ENCODE measurements around the gene KIF1B. TPM values are rescaled to one million over a fixed set of nuclear protein-coding genes. Genes with fewer than 3 reads are reported as not detected.
A peak's percentile ranks its signal among the peaks of the same experiment; 100 is the strongest.

KIF1B gene
- total and polyA plus RNA-seq, 2 experiments from 2014 or later = 21.5 to 68.4 TPM

DNA sequence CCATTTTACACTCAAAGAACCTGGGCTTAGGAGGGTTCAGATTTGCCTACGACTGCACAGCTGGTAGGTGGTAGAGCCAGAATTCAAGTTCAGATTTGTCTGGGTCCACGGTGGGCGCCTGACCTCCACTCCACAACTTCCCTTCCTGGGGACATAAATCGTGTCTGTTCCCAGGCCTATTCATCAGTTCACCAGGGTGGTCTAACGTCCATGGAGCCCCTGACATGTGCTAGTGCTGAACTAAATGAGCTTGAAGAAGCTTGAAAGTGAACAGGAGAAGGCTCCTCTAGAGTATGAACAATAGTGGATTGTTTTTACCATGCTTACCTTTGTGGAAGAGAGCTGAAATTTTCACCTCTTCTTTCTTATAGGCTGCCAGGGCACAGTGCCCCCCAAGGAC, 32.5 kb upstream of the KIF1B start:
- 0 out of 2 replicates have a peak overlapping the region, but pooled peaks have one; percentile 17 for H3K4me2 ChIP-seq
- H3K4me1 Mint-ChIP-seq = peaks cover 14% of the 10 kb centered on the region
- no peaks in the 10 kb centered on the region for H4K20me1 ChIP-seq (replicated peaks; ENCODE audit: insufficient read depth)
- H3K9me3 Mint-ChIP-seq = peaks cover 3% of the 10 kb centered on the region; the same call in 2 of the 3 replicates
- H3K36me3 Mint-ChIP-seq (ENCODE audit: low read depth) = peaks cover 54% of the 10 kb centered on the region
- DNase-seq (ENCODE audit: low spot score) (no peak), ATAC-seq (no peak)
- TF ChIP-seq CREB1 (CRISPR knock-in tag; IDR thresholded peaks at IDR 0.05; ENCODE audit: low read depth) = no peak
- TF ChIP-seq JUNB (IDR thresholded peaks at IDR 0.05; ENCODE audit: unreplicated experiment) = no peak
- no peak for TF ChIP-seq POLR2AphosphoS5 (IDR thresholded peaks at IDR 0.05; ENCODE audit: low read depth)
- TF ChIP-seq EZH2 (IDR thresholded peaks at IDR 0.05; ENCODE audit: low read depth, unreplicated experiment) = no peak
- TF ChIP-seq STAT1 (IDR thresholded peaks at IDR 0.05; ENCODE audit: unreplicated experiment) = no peak
- TF ChIP-seq, protein P1, sequence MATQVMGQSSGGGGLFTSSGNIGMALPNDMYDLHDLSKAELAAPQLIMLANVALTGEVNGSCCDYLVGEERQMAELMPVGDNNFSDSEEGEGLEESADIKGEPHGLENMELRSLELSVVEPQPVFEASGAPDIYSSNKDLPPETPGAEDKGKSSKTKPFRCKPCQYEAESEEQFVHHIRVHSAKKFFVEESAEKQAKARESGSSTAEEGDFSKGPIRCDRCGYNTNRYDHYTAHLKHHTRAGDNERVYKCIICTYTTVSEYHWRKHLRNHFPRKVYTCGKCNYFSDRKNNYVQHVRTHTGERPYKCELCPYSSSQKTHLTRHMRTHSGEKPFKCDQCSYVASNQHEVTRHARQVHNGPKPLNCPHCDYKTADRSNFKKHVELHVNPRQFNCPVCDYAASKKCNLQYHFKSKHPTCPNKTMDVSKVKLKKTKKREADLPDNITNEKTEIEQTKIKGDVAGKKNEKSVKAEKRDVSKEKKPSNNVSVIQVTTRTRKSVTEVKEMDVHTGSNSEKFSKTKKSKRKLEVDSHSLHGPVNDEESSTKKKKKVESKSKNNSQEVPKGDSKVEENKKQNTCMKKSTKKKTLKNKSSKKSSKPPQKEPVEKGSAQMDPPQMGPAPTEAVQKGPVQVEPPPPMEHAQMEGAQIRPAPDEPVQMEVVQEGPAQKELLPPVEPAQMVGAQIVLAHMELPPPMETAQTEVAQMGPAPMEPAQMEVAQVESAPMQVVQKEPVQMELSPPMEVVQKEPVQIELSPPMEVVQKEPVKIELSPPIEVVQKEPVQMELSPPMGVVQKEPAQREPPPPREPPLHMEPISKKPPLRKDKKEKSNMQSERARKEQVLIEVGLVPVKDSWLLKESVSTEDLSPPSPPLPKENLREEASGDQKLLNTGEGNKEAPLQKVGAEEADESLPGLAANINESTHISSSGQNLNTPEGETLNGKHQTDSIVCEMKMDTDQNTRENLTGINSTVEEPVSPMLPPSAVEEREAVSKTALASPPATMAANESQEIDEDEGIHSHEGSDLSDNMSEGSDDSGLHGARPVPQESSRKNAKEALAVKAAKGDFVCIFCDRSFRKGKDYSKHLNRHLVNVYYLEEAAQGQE (IDR thresholded peaks at IDR 0.05; ENCODE audit: unreplicated experiment) = no peak
- TF ChIP-seq, protein P2, sequence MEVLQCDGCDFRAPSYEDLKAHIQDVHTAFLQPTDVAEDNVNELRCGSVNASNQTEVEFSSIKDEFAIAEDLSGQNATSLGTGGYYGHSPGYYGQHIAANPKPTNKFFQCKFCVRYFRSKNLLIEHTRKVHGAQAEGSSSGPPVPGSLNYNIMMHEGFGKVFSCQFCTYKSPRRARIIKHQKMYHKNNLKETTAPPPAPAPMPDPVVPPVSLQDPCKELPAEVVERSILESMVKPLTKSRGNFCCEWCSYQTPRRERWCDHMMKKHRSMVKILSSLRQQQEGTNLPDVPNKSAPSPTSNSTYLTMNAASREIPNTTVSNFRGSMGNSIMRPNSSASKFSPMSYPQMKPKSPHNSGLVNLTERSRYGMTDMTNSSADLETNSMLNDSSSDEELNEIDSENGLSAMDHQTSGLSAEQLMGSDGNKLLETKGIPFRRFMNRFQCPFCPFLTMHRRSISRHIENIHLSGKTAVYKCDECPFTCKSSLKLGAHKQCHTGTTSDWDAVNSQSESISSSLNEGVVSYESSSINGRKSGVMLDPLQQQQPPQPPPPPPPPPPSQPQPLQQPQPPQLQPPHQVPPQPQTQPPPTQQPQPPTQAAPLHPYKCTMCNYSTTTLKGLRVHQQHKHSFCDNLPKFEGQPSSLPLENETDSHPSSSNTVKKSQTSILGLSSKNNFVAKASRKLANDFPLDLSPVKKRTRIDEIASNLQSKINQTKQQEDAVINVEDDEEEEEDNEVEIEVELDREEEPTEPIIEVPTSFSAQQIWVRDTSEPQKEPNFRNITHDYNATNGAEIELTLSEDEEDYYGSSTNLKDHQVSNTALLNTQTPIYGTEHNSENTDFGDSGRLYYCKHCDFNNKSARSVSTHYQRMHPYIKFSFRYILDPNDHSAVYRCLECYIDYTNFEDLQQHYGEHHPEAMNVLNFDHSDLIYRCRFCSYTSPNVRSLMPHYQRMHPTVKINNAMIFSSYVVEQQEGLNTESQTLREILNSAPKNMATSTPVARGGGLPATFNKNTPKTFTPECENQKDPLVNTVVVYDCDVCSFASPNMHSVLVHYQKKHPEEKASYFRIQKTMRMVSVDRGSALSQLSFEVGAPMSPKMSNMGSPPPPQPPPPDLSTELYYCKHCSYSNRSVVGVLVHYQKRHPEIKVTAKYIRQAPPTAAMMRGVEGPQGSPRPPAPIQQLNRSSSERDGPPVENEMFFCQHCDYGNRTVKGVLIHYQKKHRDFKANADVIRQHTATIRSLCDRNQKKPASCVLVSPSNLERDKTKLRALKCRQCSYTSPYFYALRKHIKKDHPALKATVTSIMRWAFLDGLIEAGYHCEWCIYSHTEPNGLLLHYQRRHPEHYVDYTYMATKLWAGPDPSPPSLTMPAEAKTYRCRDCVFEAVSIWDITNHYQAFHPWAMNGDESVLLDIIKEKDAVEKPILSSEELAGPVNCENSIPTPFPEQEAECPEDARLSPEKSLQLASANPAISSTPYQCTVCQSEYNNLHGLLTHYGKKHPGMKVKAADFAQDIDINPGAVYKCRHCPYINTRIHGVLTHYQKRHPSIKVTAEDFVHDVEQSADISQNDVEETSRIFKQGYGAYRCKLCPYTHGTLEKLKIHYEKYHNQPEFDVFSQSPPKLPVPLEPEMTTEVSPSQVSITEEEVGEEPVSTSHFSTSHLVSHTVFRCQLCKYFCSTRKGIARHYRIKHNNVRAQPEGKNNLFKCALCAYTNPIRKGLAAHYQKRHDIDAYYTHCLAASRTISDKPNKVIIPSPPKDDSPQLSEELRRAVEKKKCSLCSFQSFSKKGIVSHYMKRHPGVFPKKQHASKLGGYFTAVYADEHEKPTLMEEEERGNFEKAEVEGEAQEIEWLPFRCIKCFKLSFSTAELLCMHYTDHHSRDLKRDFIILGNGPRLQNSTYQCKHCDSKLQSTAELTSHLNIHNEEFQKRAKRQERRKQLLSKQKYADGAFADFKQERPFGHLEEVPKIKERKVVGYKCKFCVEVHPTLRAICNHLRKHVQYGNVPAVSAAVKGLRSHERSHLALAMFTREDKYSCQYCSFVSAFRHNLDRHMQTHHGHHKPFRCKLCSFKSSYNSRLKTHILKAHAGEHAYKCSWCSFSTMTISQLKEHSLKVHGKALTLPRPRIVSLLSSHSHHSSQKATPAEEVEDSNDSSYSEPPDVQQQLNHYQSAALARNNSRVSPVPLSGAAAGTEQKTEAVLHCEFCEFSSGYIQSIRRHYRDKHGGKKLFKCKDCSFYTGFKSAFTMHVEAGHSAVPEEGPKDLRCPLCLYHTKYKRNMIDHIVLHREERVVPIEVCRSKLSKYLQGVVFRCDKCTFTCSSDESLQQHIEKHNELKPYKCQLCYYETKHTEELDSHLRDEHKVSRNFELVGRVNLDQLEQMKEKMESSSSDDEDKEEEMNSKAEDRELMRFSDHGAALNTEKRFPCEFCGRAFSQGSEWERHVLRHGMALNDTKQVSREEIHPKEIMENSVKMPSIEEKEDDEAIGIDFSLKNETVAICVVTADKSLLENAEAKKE (CRISPR knock-in tag; IDR thresholded peaks at IDR 0.05) = no peak
- TF ChIP-seq ZNF331 (CRISPR knock-in tag; IDR thresholded peaks at IDR 0.05; ENCODE audit: low read depth) = no peak
- TF ChIP-seq, protein P3, sequence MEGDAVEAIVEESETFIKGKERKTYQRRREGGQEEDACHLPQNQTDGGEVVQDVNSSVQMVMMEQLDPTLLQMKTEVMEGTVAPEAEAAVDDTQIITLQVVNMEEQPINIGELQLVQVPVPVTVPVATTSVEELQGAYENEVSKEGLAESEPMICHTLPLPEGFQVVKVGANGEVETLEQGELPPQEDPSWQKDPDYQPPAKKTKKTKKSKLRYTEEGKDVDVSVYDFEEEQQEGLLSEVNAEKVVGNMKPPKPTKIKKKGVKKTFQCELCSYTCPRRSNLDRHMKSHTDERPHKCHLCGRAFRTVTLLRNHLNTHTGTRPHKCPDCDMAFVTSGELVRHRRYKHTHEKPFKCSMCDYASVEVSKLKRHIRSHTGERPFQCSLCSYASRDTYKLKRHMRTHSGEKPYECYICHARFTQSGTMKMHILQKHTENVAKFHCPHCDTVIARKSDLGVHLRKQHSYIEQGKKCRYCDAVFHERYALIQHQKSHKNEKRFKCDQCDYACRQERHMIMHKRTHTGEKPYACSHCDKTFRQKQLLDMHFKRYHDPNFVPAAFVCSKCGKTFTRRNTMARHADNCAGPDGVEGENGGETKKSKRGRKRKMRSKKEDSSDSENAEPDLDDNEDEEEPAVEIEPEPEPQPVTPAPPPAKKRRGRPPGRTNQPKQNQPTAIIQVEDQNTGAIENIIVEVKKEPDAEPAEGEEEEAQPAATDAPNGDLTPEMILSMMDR (conservative IDR thresholded peaks at IDR 0.05; ENCODE audit: low read depth in 2 of 2) = no peak
- no peak for TF ChIP-seq EZH2phosphoT487 (IDR thresholded peaks at IDR 0.05; ENCODE audit: unreplicated experiment)
- no peak for TF ChIP-seq ZNF114 (CRISPR knock-in tag; IDR thresholded peaks at IDR 0.05)
- TF ChIP-seq NANOG (IDR thresholded peaks at IDR 0.05; ENCODE audit: borderline replicate concordance) = no peak
- TF ChIP-seq, protein P4, sequence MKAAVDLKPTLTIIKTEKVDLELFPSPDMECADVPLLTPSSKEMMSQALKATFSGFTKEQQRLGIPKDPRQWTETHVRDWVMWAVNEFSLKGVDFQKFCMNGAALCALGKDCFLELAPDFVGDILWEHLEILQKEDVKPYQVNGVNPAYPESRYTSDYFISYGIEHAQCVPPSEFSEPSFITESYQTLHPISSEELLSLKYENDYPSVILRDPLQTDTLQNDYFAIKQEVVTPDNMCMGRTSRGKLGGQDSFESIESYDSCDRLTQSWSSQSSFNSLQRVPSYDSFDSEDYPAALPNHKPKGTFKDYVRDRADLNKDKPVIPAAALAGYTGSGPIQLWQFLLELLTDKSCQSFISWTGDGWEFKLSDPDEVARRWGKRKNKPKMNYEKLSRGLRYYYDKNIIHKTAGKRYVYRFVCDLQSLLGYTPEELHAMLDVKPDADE (IDR thresholded peaks at IDR 0.05) = no peak
- H3K4me3 Mint-ChIP-seq = no peak overlapping the region
- H3F3A ChIP-seq (replicated peaks; ENCODE audit: low read depth) = 0 out of 2 replicates have a peak, but pooled peaks cover 9% of the 10 kb centered on the region
- H3K27ac ChIP-seq (ENCODE audit: low read depth) = peak overlapping the region; percentile 79; the same call in 1 of the 2 replicates
- no peaks in the 10 kb centered on the region for H3K9me2 ChIP-seq (ENCODE audit: insufficient read depth)
- H3K36me3 ChIP-seq (ENCODE audit: insufficient read depth) = 0 out of 2 replicates have a peak, but pooled peaks cover 10% of the 10 kb centered on the region
- H3K4me1 ChIP-seq (ENCODE audit: insufficient read depth) = peaks cover 14% of the 10 kb centered on the region
- no peak overlapping the region for H2AFZ ChIP-seq
- peaks cover 8% of the 10 kb centered on the region for H3K27me3 Mint-ChIP-seq (ENCODE audit: insufficient read depth, low read depth, poor library complexity)
- H3K27ac Mint-ChIP-seq = peak overlapping the region; percentile 65
- no peak overlapping the region for H3K4me3 ChIP-seq
- H3K79me2 ChIP-seq (replicated peaks; ENCODE audit: insufficient read depth) = no peaks in the 10 kb centered on the region
- no peaks in the 10 kb centered on the region for H3K27me3 ChIP-seq (ENCODE audit: insufficient read depth)
